Measurements from ENCODE around the gene GPRIN3. TPM values are rescaled to one million over a fixed set of nuclear protein-coding genes. Genes with fewer than 3 reads are reported as not detected.

The GPRIN3 gene
- total and polyA plus RNA-seq, 2 of the 13 experiments (the other 11 are each of a cell fraction or from before 2014, with no cell fraction given) = not detected

DNA sequence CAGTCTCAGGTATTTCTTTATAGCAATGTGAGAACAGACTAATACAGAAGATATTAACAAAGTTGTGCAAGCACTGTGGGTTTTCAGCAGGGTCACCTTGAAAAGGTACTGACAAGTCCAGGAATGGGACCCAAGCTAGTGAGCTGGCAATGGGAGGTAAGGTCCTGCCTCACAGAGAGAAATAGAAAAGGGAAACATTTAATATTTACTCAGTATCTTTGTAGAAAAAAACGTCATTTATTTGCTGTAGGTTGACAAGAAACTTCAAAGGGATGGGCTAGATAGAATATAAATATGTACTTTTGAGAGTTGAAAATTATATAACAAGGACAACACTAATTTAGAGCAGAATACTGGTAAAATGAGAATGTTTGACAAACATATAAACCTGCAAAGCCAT is 89.0 kb downstream of the GPRIN3 start:
- ChIA-PET CTCF (ENCODE audit: low intra/inter-chr PET ratio, low total read pairs) (no interaction called here), POLR2A (no interaction called here)
- no peak for FAIRE-seq
- Histone ChIP-seq H3K9ac (ENCODE audit: insufficient read depth, low read depth, low read length) (no peak overlapping the region), H3K27me3 (ENCODE audit: control insufficient read depth in 1 of 2, insufficient read depth in 2 of 2, low read length in 2 of 2) (no peaks in the 10 kb centered on the region), H3K9me3 (ENCODE audit: low read length) (no peaks in the 10 kb centered on the region), H3K36me3 (replicated peaks in 1 of 2; ENCODE audit: control insufficient read depth in 1 of 2, insufficient read depth in 2 of 2, low read length in 2 of 2) (no peaks in the 10 kb centered on the region), H2AFZ (ENCODE audit: low read length) (no peak overlapping the region), H3K4me1 (ENCODE audit: insufficient read depth, low read length) (peaks cover 37% of the 10 kb centered on the region), H3K4me2 (ENCODE audit: low read depth, low read length) (peak overlapping the region; percentile 24; the same call in 1 of the 2 replicates), H3K79me2 (ENCODE audit: insufficient read depth, low read length) (no peaks in the 10 kb centered on the region), H4K20me1 (ENCODE audit: insufficient read depth, low read length) (no peaks in the 10 kb centered on the region), H3K4me3 (replicated peaks in 1 of 3; ENCODE audit: insufficient read depth in 1 of 3, low read depth in 2 of 3, low read length in 3 of 3) (no peak overlapping the region), H3K27ac (ENCODE audit: extremely low read length, insufficient read depth, low read length) (no peak overlapping the region)
- peak; percentile 9 for DNase-seq (ENCODE audit: low spot score)
- in situ Hi-C loops (cut with HindIII; ENCODE audit: extremely low pct_ligation_motif_present, low pct_unique_long_range_greater_than_20kb) (no loop called here), intact Hi-C loops (cut with micrococcal nuclease; ENCODE audit: unreplicated experiment) (no loop called here)
- no peak for ATAC-seq
- WGBS (ENCODE audit: low lambda C conversion rate) = 0% methylated on average over 1 of the region's 1 CpG
- no TSS peak for BruUV-seq (replicated peaks)
- TF ChIP-seq, protein P1, sequence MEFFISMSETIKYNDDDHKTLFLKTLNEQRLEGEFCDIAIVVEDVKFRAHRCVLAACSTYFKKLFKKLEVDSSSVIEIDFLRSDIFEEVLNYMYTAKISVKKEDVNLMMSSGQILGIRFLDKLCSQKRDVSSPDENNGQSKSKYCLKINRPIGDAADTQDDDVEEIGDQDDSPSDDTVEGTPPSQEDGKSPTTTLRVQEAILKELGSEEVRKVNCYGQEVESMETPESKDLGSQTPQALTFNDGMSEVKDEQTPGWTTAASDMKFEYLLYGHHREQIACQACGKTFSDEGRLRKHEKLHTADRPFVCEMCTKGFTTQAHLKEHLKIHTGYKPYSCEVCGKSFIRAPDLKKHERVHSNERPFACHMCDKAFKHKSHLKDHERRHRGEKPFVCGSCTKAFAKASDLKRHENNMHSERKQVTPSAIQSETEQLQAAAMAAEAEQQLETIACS (CRISPR knock-in tag; IDR thresholded peaks at IDR 0.05) = no peak
- TF ChIP-seq ZNF362 (CRISPR knock-in tag; IDR thresholded peaks at IDR 0.05; ENCODE audit: borderline replicate concordance) (no peak), TCF7L2 (IDR thresholded peaks at IDR 0.05; ENCODE audit: low read depth, low read length) (peak; percentile 32; the same call in 1 of the 2 replicates), CHD4 (IDR thresholded peaks at IDR 0.05; ENCODE audit: borderline replicate concordance, low read length) (no peak), ZNF781 (CRISPR knock-in tag; IDR thresholded peaks at IDR 0.05; ENCODE audit: borderline replicate concordance, not compliant biosample characterization) (no peak), PPARG (CRISPR knock-in tag; conservative IDR thresholded peaks at IDR 0.05) (no peak), ZNF839 (CRISPR knock-in tag; IDR thresholded peaks at IDR 0.05; ENCODE audit: borderline replicate concordance) (no peak), FLYWCH1 (CRISPR knock-in tag; IDR thresholded peaks at IDR 0.05) (no peak), ZNF850 (CRISPR knock-in tag; conservative IDR thresholded peaks at IDR 0.05) (no peak), BORCS8-MEF2B (CRISPR knock-in tag; IDR thresholded peaks at IDR 0.05) (no peak), TARDBP (CRISPR knock-in tag; IDR thresholded peaks at IDR 0.05) (no peak)
- TF ChIP-seq, protein P2, sequence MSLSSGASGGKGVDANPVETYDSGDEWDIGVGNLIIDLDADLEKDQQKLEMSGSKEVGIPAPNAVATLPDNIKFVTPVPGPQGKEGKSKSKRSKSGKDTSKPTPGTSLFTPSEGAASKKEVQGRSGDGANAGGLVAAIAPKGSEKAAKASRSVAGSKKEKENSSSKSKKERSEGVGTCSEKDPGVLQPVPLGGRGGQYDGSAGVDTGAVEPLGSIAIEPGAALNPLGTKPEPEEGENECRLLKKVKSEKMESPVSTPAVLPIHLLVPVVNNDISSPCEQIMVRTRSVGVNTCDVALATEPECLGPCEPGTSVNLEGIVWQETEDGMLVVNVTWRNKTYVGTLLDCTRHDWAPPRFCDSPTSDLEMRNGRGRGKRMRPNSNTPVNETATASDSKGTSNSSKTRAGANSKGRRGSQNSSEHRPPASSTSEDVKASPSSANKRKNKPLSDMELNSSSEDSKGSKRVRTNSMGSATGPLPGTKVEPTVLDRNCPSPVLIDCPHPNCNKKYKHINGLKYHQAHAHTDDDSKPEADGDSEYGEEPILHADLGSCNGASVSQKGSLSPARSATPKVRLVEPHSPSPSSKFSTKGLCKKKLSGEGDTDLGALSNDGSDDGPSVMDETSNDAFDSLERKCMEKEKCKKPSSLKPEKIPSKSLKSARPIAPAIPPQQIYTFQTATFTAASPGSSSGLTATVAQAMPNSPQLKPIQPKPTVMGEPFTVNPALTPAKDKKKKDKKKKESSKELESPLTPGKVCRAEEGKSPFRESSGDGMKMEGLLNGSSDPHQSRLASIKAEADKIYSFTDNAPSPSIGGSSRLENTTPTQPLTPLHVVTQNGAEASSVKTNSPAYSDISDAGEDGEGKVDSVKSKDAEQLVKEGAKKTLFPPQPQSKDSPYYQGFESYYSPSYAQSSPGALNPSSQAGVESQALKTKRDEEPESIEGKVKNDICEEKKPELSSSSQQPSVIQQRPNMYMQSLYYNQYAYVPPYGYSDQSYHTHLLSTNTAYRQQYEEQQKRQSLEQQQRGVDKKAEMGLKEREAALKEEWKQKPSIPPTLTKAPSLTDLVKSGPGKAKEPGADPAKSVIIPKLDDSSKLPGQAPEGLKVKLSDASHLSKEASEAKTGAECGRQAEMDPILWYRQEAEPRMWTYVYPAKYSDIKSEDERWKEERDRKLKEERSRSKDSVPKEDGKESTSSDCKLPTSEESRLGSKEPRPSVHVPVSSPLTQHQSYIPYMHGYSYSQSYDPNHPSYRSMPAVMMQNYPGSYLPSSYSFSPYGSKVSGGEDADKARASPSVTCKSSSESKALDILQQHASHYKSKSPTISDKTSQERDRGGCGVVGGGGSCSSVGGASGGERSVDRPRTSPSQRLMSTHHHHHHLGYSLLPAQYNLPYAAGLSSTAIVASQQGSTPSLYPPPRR (CRISPR knock-in tag; IDR thresholded peaks at IDR 0.05; ENCODE audit: borderline replicate concordance) = no peak

All from HepG2 (cell line).